T47D (cell line): ENCODE measurements around the gene HIBADH.

Experiments used
- DNase-seq, 2 experiments: peaks; one replicate each; pipeline versions ENCODE4 v3.0.0 to v3.0.0-alpha.2; 2011 to 2012; ENCODE audit warnings: low read depth in 1 of 2, low spot score in 1 of 2
- JUND ChIP-seq: IDR thresholded peaks from 2 replicates; pipeline ENCODE4 v1.6.1; 2012; ENCODE audit warnings: low read depth
- in situ Hi-C: cut with HindIII; loops from 2 replicates; pipeline ENCODE4 v1.10.0; 2016; ENCODE audit warnings: low sequenced_read_pairs, low pct_unique_long_range_greater_than_20kb

Gene HIBADH

GRCh38 chr7:27662490-27663205 is at the start of gene HIBADH:
Gene HIBADH (minus strand): TSS chr7:27662883. CDS start chr7:27662788, 95 bp downstream.
- in situ Hi-C loops = no loop called here
- TF ChIP-seq JUND = no peak
- DNase-seq = peak; percentile 95 to 100

- in situ Hi-C loops = no loop called here
- no peak for DNase-seq
- TF ChIP-seq JUND = no peak
Observed at GRCh38 chr7:27712217-27712616, 49.5 kb upstream of the HIBADH start.

GRCh38 chr7:27709137-27710075 is 46.7 kb upstream of the HIBADH start:
- in situ Hi-C loops = no loop called here
- TF ChIP-seq JUND = no peak
- DNase-seq = no peak

- in situ Hi-C loops = no loop called here
- no peak for DNase-seq
- TF ChIP-seq JUND = no peak
Observed at GRCh38 chr7:27708485-27708884, 45.8 kb upstream of the HIBADH start.

- no peak for DNase-seq
- in situ Hi-C loops = no loop called here
- TF ChIP-seq JUND = no peak
Observed at GRCh38 chr7:27705200-27705594, 42.5 kb upstream of the HIBADH start.

GRCh38 chr7:27704422-27705199 is 41.9 kb upstream of the HIBADH start:
- in situ Hi-C loops = no loop called here
- no peak for DNase-seq
- TF ChIP-seq JUND = no peak

- DNase-seq = no peak
- TF ChIP-seq JUND = no peak
- in situ Hi-C loops = no loop called here
Observed at GRCh38 chr7:27703181-27703580, 40.5 kb upstream of the HIBADH start.

- in situ Hi-C loops = no loop called here
- TF ChIP-seq JUND = no peak
- no peak for DNase-seq
Observed at GRCh38 chr7:27700501-27700900, 37.8 kb upstream of the HIBADH start.

- no peak for DNase-seq
- in situ Hi-C loops = no loop called here
- TF ChIP-seq JUND = no peak
Observed at GRCh38 chr7:27699751-27700150, 37.1 kb upstream of the HIBADH start.

GRCh38 chr7:27697861-27698430 is 35.3 kb upstream of the HIBADH start:
- in situ Hi-C loops = no loop called here
- DNase-seq = no peak
- no peak for TF ChIP-seq JUND

GRCh38 chr7:27695096-27695495 is 32.4 kb upstream of the HIBADH start:
- in situ Hi-C loops = no loop called here
- no peak for DNase-seq

GRCh38 chr7:27693794-27694193 is 31.1 kb upstream of the HIBADH start:
- no peak for TF ChIP-seq JUND
- DNase-seq = no peak
- in situ Hi-C loops = no loop called here

More at GRCh38 chr7:27695096-27695495, 32.4 kb upstream of the HIBADH start:
- no peak for TF ChIP-seq JUND
